OCI-LY7 (cell line): ENCODE results near the gene TRIM25. TPM values are rescaled to one million over a fixed set of nuclear protein-coding genes. Genes with fewer than 3 reads are reported as not detected.
A peak's percentile ranks its signal among the peaks of the same experiment; 100 is the strongest.

Experiments used
- BruUV-seq: library from RNA; stranded (reverse); fragments of 400-500 nt; replicated peaks from 2 replicates; lab custom pipeline; 2021; lab: Mats Ljungman, UMichigan
- CTCF ChIA-PET: fragments of 300-600 bp; sonication (Branson Sonifier 250); formaldehyde crosslinking; loops from one replicate; lab custom pipeline; 2022; ENCODE audit warnings: antibody characterized with exemption; ENCODE audit not compliant: unreplicated experiment; lab: Charles Lee
- POLR2A ChIA-PET: fragments of 300-600 bp; sonication (Branson Sonifier 250); formaldehyde crosslinking; loops from one replicate; lab custom pipeline; 2022; ENCODE audit warnings: antibody characterized with exemption; lab: Charles Lee
- DNase-seq: peaks from one replicate; pipeline ENCODE4 v3.0.0-alpha.2; 2015; ENCODE audit warnings: low spot score
- H2AFZ ChIP-seq: fragments of 200-600 bp; sonication (generic), shearing (Covaris generic); 2 replicates; pipeline ENCODE4 v1.6.1; 2014; ENCODE audit warnings: mild to moderate bottlenecking, antibody characterized with exemption, low read length, moderate library complexity
- H3K27ac ChIP-seq: fragments of 200-600 bp; sonication (generic); 2 replicates; pipeline ENCODE4 v1.5.1; 2014; ENCODE audit warnings: mixed run types, low read depth, mild to moderate bottlenecking, moderate library complexity, low read length, inconsistent platforms; ENCODE audit not compliant: poor library complexity, severe bottlenecking
- H3K36me3 ChIP-seq: fragments of 200-600 bp; sonication (generic); 2 replicates; pipeline ENCODE4 v1.6.1; 2014; ENCODE audit warnings: mild to moderate bottlenecking, antibody characterized with exemption, low read length, moderate library complexity, mixed read lengths; ENCODE audit not compliant: insufficient read depth
- H3K4me1 ChIP-seq: fragments of 200-600 bp; sonication (generic); 2 replicates; pipeline ENCODE4 v1.5.1; 2014; ENCODE audit warnings: mild to moderate bottlenecking, low read length; ENCODE audit not compliant: insufficient read depth, poor library complexity, severe bottlenecking
- H3K4me2 ChIP-seq: fragments of 200-600 bp; sonication (generic); 2 replicates; pipeline ENCODE4 v1.6.1; 2014; ENCODE audit warnings: mild to moderate bottlenecking, low read length
- H3K4me3 ChIP-seq: fragments of 200-600 bp; sonication (generic); 2 replicates; pipeline ENCODE4 v1.5.1; 2014; ENCODE audit warnings: mild to moderate bottlenecking, low read depth, low read length; ENCODE audit not compliant: poor library complexity, severe bottlenecking
- H3K79me2 ChIP-seq: fragments of 200-600 bp; sonication (generic); 2 replicates; pipeline ENCODE4 v1.6.1; 2016; ENCODE audit warnings: low read depth, mild to moderate bottlenecking, low read length, moderate library complexity, mixed read lengths; ENCODE audit not compliant: insufficient read depth
- H3K9me2 ChIP-seq: fragments of 200-600 bp; sonication (generic); 2 replicates; pipeline ENCODE4 v1.6.1; 2016; ENCODE audit warnings: mild to moderate bottlenecking, low read length, mixed read lengths; ENCODE audit not compliant: insufficient read depth
- H3K9me3 ChIP-seq: fragments of 200-600 bp; sonication (generic); 2 replicates; pipeline ENCODE4 v1.6.1; 2014; ENCODE audit warnings: mild to moderate bottlenecking, mixed run types, low read length, mixed read lengths
- H4K20me1 ChIP-seq: fragments of 200-600 bp; sonication (generic); 2 replicates; pipeline ENCODE4 v1.6.1; 2014; ENCODE audit warnings: mild to moderate bottlenecking, antibody characterized with exemption, low read length, moderate library complexity, mixed read lengths; ENCODE audit not compliant: insufficient read depth
- EZH2phosphoT487 ChIP-seq: fragments of 200-600 bp; sonication (generic); IDR thresholded peaks from 2 replicates; pipeline ENCODE4 v1.6.1; 2018; ENCODE audit warnings: low read depth, borderline replicate concordance, mild to moderate bottlenecking, mixed run types, antibody characterized with exemption, low read length, moderate library complexity, mixed read lengths
- intact Hi-C: fragments of 100-400 bp; cut with micrococcal nuclease; formaldehyde crosslinking; loops from one replicate; pipeline ENCODE4 v1.10.0; 2022; ENCODE audit not compliant: unreplicated experiment
- total RNA-seq, 2 experiments: library from RNA; depleted of rRNA in 1 of 2; stranded (reverse); fragments of >200 nt in 1 of 2; shearing (Covaris generic) in 1 of 2; gene quantifications; 2 replicates each; pipeline ENCODE4 v1.2.3, GENCODE V29; 2014 to 2022
- TF ChIP-seq, protein P1 (sequence below): fragments of 200-600 bp; sonication (generic); conservative IDR thresholded peaks from 2 replicates; pipeline ENCODE4 v1.5.1; 2014; ENCODE audit warnings: mild to moderate bottlenecking, antibody characterized with exemption, low read length, moderate library complexity, mixed read lengths

Gene TRIM25
- total RNA-seq, 2 experiments from 2014 or later: 7.8 to 14.2 TPM

DNA sequence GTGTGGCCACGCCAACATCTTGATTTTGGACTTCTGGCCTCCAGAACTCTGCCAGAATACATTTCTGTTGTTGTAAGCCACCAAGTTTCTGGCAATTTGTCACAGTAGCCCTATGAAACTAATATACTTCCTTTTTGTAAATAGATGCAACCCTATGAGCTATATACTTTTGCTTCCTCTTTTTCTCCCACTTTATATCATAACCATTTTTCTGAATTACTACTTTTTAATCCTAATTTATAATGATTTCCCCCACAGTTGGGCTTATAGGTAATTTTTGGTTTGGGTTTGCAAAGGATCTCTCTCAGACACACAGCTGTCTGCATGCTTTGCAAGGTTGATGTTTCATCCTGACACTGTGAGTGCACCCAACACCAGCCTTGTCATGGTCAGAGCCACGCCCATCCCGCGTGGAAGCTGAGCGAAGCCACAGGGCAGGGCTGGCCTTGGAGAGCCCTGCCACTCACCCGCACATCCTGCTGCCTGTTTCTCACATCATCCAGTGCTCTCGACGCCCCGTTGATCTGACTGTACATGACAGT, 5.8 kb downstream of the TRIM25 start:
- peak overlapping the region; percentile 54 for H3K4me2 ChIP-seq
- no peaks in the 10 kb centered on the region for H3K79me2 ChIP-seq
- peaks cover 33% of the 10 kb centered on the region for H3K4me1 ChIP-seq
- H3K36me3 ChIP-seq: peaks cover 19% of the 10 kb centered on the region
- DNase-seq: peak; percentile 70
- H3K9me3 ChIP-seq: no peaks in the 10 kb centered on the region
- peak overlapping the region; percentile 2 for H3K27ac ChIP-seq
- CTCF ChIA-PET: no interaction called here
- no TSS peak for BruUV-seq
- no peaks in the 10 kb centered on the region for H3K9me2 ChIP-seq
- intact Hi-C loops: no loop called here
- POLR2A ChIA-PET: interaction anchor here (0.9 to 1.5 kb wide), 2 partner anchors 13 to 63 kb away, joined by 3 read pairs; no protein-coding TSS in a partner anchor
- no peaks in the 10 kb centered on the region for H4K20me1 ChIP-seq
- H2AFZ ChIP-seq: no peak overlapping the region
- H3K4me3 ChIP-seq: no peak overlapping the region
- no peak for TF ChIP-seq EZH2phosphoT487
- TF ChIP-seq, protein P1, sequence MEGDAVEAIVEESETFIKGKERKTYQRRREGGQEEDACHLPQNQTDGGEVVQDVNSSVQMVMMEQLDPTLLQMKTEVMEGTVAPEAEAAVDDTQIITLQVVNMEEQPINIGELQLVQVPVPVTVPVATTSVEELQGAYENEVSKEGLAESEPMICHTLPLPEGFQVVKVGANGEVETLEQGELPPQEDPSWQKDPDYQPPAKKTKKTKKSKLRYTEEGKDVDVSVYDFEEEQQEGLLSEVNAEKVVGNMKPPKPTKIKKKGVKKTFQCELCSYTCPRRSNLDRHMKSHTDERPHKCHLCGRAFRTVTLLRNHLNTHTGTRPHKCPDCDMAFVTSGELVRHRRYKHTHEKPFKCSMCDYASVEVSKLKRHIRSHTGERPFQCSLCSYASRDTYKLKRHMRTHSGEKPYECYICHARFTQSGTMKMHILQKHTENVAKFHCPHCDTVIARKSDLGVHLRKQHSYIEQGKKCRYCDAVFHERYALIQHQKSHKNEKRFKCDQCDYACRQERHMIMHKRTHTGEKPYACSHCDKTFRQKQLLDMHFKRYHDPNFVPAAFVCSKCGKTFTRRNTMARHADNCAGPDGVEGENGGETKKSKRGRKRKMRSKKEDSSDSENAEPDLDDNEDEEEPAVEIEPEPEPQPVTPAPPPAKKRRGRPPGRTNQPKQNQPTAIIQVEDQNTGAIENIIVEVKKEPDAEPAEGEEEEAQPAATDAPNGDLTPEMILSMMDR: no peak

DNA sequence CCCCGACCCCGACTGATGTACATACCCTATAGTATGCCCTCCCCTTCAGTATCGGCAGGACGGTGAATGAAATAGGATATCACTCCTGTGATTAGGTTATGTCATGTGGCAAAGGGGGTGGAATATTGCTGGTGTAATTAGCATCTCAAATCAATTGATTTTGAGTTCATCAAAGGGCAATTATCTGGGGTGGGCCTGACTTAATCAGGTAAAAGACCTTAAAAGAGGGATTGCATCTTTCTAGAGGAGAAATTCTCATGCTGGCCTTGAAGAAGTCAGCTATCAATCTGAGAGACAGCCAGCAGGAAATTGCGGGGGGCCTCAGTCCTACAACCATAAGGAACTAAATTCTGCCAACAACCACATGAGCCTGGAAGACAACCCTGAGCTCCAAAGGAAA, 10.3 kb downstream of the TRIM25 start:
- Histone ChIP-seq H3K79me2 (no peaks in the 10 kb centered on the region), H4K20me1 (no peaks in the 10 kb centered on the region), H3K36me3 (peaks cover 26% of the 10 kb centered on the region), H3K4me3 (no peak overlapping the region), H3K4me1 (peaks cover 13% of the 10 kb centered on the region), H3K27ac (no peak overlapping the region), H2AFZ (no peak overlapping the region), H3K9me2 (no peaks in the 10 kb centered on the region), H3K4me2 (no peak overlapping the region), H3K9me3 (no peaks in the 10 kb centered on the region)
- TF ChIP-seq, protein P1: no peak
- TF ChIP-seq EZH2phosphoT487: no peak
- ChIA-PET POLR2A (no interaction called here), CTCF (no interaction called here)
- intact Hi-C loops: no loop called here
- DNase-seq: no peak
- no TSS peak for BruUV-seq

DNA sequence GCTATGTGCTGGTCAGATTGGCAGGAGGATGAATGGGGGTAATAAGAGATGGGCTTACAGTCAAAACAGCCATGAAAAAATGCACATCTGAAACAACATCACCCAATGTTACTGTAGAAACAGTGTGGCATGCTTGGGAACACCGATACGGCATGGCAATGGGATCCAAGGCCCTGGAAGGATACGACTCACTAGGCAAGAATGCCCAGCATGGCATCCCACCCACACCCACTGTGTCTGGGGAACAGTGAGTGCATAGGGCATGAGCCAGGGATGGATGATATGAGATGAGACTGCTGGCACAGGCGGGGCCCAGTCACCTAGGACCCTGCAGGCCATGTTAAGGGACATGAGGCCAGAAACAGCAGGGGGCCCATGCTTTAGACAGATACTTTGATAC, 11.5 kb downstream of the TRIM25 start:
- intact Hi-C loops: no loop called here

More for the DNA sequence above, 11.5 kb downstream of the TRIM25 start:
- Histone ChIP-seq H4K20me1 (peaks cover 2% of the 10 kb centered on the region; the same call in 1 of the 2 replicates), H3K9me3 (no peaks in the 10 kb centered on the region), H3K4me3 (no peak overlapping the region), H3K79me2 (no peaks in the 10 kb centered on the region), H3K27ac (no peak overlapping the region), H3K4me2 (no peak overlapping the region), H3K36me3 (peaks cover 23% of the 10 kb centered on the region), H2AFZ (no peak overlapping the region), H3K9me2 (no peaks in the 10 kb centered on the region), H3K4me1 (peaks cover 11% of the 10 kb centered on the region)
- POLR2A ChIA-PET: interaction anchor here (1.5 kb wide), 1 partner anchor 10 kb away, joined by 3 read pairs; no protein-coding TSS in a partner anchor
- DNase-seq: no peak
- no TSS peak for BruUV-seq
- TF ChIP-seq EZH2phosphoT487: no peak
- TF ChIP-seq, protein P1: no peak
- CTCF ChIA-PET: no interaction called here
